T-cell (primary cell): ENCODE measurements around the gene PDE8B. TPM values are rescaled to one million over a fixed set of nuclear protein-coding genes. Genes with fewer than 3 reads are reported as not detected.

Experiments
- ATAC-seq, 4 experiments: fragments of 200-7000 bp in 3 of 4; fragments of 150-1000 bp in 1 of 4; cut with Tn5 transposase; replicated peaks in 1 of 4; 1 replicate in 3 of 4; 2 replicates in 1 of 4; pipeline ENCODE4 v1.10.0; 2021; ENCODE audit warnings: moderate library complexity in 3 of 4, mild to moderate bottlenecking in 2 of 4, moderate number of reproducible peaks in 1 of 4
- CTCF ChIA-PET, 2 donors: fragments of 300-600 bp; sonication (Branson Sonifier 250); formaldehyde crosslinking; loops; one replicate each; lab custom pipeline; 2022; ENCODE audit warnings: antibody characterized with exemption in 2 of 2; lab: Charles Lee
- POLR2A ChIA-PET, 2 donors: fragments of 300-600 bp; sonication (Branson Sonifier 250); formaldehyde crosslinking; loops; one replicate each; lab custom pipeline; 2022; ENCODE audit warnings: antibody characterized with exemption in 2 of 2; lab: Charles Lee
- DNase-seq, 35 experiments: peaks; one replicate each; pipeline versions ENCODE4 v3.0.0 to v3.0.0-alpha.2; 2013 to 2023
- H3K27ac ChIP-seq: one replicate; pipeline ENCODE4 v1.5.1; 2013; ENCODE audit warnings: low read length
- H3K27me3 ChIP-seq, 2 experiments: replicated peaks in 1 of 2; 1 replicate in 1 of 2; 2 replicates in 1 of 2; pipeline versions ENCODE4 v1.6.1 to v1.7.0; 2013; ENCODE audit warnings: low read length in 1 of 2, mixed read lengths in 1 of 2; ENCODE audit not compliant: control insufficient read depth in 2 of 2, insufficient read depth in 2 of 2; ENCODE audit errors: extremely low read depth in 1 of 2
- H3K36me3 ChIP-seq, 2 donors: 1 replicate in 1 of 2; 2 replicates in 1 of 2; pipeline versions ENCODE4 v1.6.1 to v1.7.0; 2013; ENCODE audit warnings: low read length in 1 of 2; ENCODE audit not compliant: control insufficient read depth in 2 of 2, insufficient read depth in 1 of 2; ENCODE audit errors: extremely low read depth in 1 of 2
- H3K4me1 ChIP-seq, 2 experiments: 1 replicate in 1 of 2; 2 replicates in 1 of 2; pipeline versions ENCODE4 v1.6.1 to v1.7.0; 2013; ENCODE audit warnings: low read length in 2 of 2, mixed read lengths in 1 of 2; ENCODE audit not compliant: insufficient read depth in 2 of 2, control insufficient read depth in 1 of 2; ENCODE audit errors: extremely low read depth in 1 of 2
- H3K4me3 ChIP-seq, 2 donors: 1 replicate in 1 of 2; 2 replicates in 1 of 2; pipeline versions ENCODE4 v1.5.1 to v1.7.0; 2013; ENCODE audit warnings: mild to moderate bottlenecking in 2 of 2, low read length in 1 of 2, moderate library complexity in 1 of 2; ENCODE audit not compliant: control insufficient read depth in 1 of 2; ENCODE audit errors: extremely low read depth in 1 of 2
- H3K9me3 ChIP-seq: 2 replicates; pipeline ENCODE4 v1.7.0; 2013
- H3K27ac Mint-ChIP-seq, 2 donors: one replicate each; pipeline ENCODE4 v1.8.0; 2020 to 2021; ENCODE audit warnings: mild to moderate bottlenecking in 2 of 2, mixed read lengths in 2 of 2
- H3K27me3 Mint-ChIP-seq, 2 donors: one replicate each; pipeline ENCODE4 v1.8.0; 2021 to 2022; ENCODE audit warnings: mixed read lengths in 2 of 2
- H3K36me3 Mint-ChIP-seq: one replicate; pipeline ENCODE4 v1.8.0; 2021; ENCODE audit warnings: mixed read lengths
- H3K4me1 Mint-ChIP-seq, 3 donors: one replicate each; pipeline ENCODE4 v1.8.0; 2020 to 2022; ENCODE audit warnings: mixed read lengths in 3 of 3, mild to moderate bottlenecking in 1 of 3
- H3K4me3 Mint-ChIP-seq, 3 donors: one replicate each; pipeline ENCODE4 v1.8.0; 2020 to 2022; ENCODE audit warnings: mild to moderate bottlenecking in 3 of 3, mixed read lengths in 3 of 3, moderate library complexity in 3 of 3
- H3K9me3 Mint-ChIP-seq, 3 donors: one replicate each; pipeline ENCODE4 v1.8.0; 2020 to 2022; ENCODE audit warnings: mixed read lengths in 3 of 3
- WGBS: methylation state at CpG from one replicate; pipeline ENCODE4 v1.1.5; 2013; ENCODE audit warnings: missing lambda C conversion rate; ENCODE audit not compliant: insufficient coverage; 5-methylcytosine and 5-hydroxymethylcytosine counted together
- total RNA-seq, 35 experiments: library from RNA in 6 of 35; stranded (reverse) in 6 of 35; fragments of 120-200 nt in 1 of 35; gene quantifications; one replicate each; pipeline versions ENCODE4 v1.2.1 to v1.2.4 and lab custom pipeline; 2013 to 2026

Gene PDE8B
- total RNA-seq, 5 donors from 2014 or later (not counting 1 experiment from before 2014, with no cell fraction given): 0.15 to 0.66 (median 0.23) TPM; not detected in 2

GRCh38 chr5:77333451-77334123, 123.1 kb downstream of the PDE8B start:
- Histone ChIP-seq H3K4me1 (no peaks in the 10 kb centered on the region), H3K27ac (no peak overlapping the region), H3K36me3 (no peaks in the 10 kb centered on the region), H3K27me3 (peaks cover 0 to 3% of the 10 kb centered on the region in 2 experiments), H3K4me3 (no peak overlapping the region), H3K9me3 (no peaks in the 10 kb centered on the region)
- no peaks in the 10 kb centered on the region for H3K9me3 Mint-ChIP-seq
- ATAC-seq (no peak), DNase-seq (no peak)
- H3K36me3 Mint-ChIP-seq: no peaks in the 10 kb centered on the region
- peaks cover 3 to 14% (median 11%) of the 10 kb centered on the region in 3 donors for H3K4me1 Mint-ChIP-seq
- peaks cover 0 to 6% of the 10 kb centered on the region in 2 donors for H3K27me3 Mint-ChIP-seq
- H3K4me3 Mint-ChIP-seq: no peak overlapping the region
- CTCF ChIA-PET: no interaction called here
- no peak overlapping the region for H3K27ac Mint-ChIP-seq
- POLR2A ChIA-PET: no interaction called here
- WGBS: 80% methylated on average over 4 of the region's 5 CpGs

- CTCF ChIA-PET: no interaction called here
- Mint-ChIP-seq H3K4me1 (no peaks in the 10 kb centered on the region), H3K4me3 (no peak overlapping the region), H3K36me3 (no peaks in the 10 kb centered on the region), H3K27ac (no peak overlapping the region), H3K27me3 (no peaks in the 10 kb centered on the region), H3K9me3 (no peaks in the 10 kb centered on the region)
- Histone ChIP-seq H3K4me1 (no peaks in the 10 kb centered on the region), H3K9me3 (no peaks in the 10 kb centered on the region), H3K36me3 (no peaks in the 10 kb centered on the region), H3K27me3 (no peaks in the 10 kb centered on the region), H3K4me3 (no peak overlapping the region), H3K27ac (no peak overlapping the region)
- DNase-seq: no peak
- 100% methylated on average over 1 of the region's 3 CpGs for WGBS
- POLR2A ChIA-PET: no interaction called here
- no peak for ATAC-seq
These were observed 126.8 kb downstream of the PDE8B start for GRCh38 chr5:77337246-77337645.

- Mint-ChIP-seq H3K4me3 (no peak overlapping the region), H3K36me3 (no peaks in the 10 kb centered on the region), H3K27ac (no peak overlapping the region), H3K4me1 (no peaks in the 10 kb centered on the region), H3K9me3 (no peaks in the 10 kb centered on the region), H3K27me3 (no peaks in the 10 kb centered on the region)
- DNase-seq (no peak), ATAC-seq (no peak)
- Histone ChIP-seq H3K4me3 (no peak overlapping the region), H3K9me3 (no peaks in the 10 kb centered on the region), H3K27ac (no peak overlapping the region), H3K27me3 (no peaks in the 10 kb centered on the region), H3K4me1 (no peaks in the 10 kb centered on the region), H3K36me3 (no peaks in the 10 kb centered on the region)
- 100% methylated on average over 1 of the region's 4 CpGs for WGBS
- ChIA-PET CTCF (no interaction called here), POLR2A (no interaction called here)
These were observed 127.2 kb downstream of the PDE8B start for GRCh38 chr5:77337686-77338085.

- Mint-ChIP-seq H3K9me3 (no peaks in the 10 kb centered on the region), H3K4me3 (no peak overlapping the region), H3K4me1 (no peaks in the 10 kb centered on the region), H3K27me3 (no peaks in the 10 kb centered on the region), H3K36me3 (no peaks in the 10 kb centered on the region), H3K27ac (no peak overlapping the region)
- ATAC-seq (no peak), DNase-seq (no peak)
- POLR2A ChIA-PET: no interaction called here
- H3K36me3 ChIP-seq: no peaks in the 10 kb centered on the region
- CTCF ChIA-PET: no interaction called here
- no peak overlapping the region for H3K27ac ChIP-seq
- no peaks in the 10 kb centered on the region for H3K27me3 ChIP-seq
- H3K9me3 ChIP-seq: no peaks in the 10 kb centered on the region
- no CpG with 5 or more reads among the region's 4 CpGs for WGBS
- no peaks in the 10 kb centered on the region for H3K4me1 ChIP-seq
- no peak overlapping the region for H3K4me3 ChIP-seq
These were observed 128.9 kb downstream of the PDE8B start for GRCh38 chr5:77339337-77339890.

- no peaks in the 10 kb centered on the region for H3K9me3 Mint-ChIP-seq
- no peak overlapping the region for H3K27ac Mint-ChIP-seq
- ChIA-PET CTCF (interaction anchor here (0.6 to 0.8 kb wide), 4 partner anchors 8 to 56 kb away, joined by 3 to 6 read pairs (median 4); no protein-coding TSS in a partner anchor), POLR2A (no interaction called here)
- ATAC-seq: no peak
- no peaks in the 10 kb centered on the region for H3K4me1 Mint-ChIP-seq
- Histone ChIP-seq H3K9me3 (no peaks in the 10 kb centered on the region), H3K36me3 (no peaks in the 10 kb centered on the region), H3K4me1 (no peaks in the 10 kb centered on the region), H3K27me3 (no peaks in the 10 kb centered on the region), H3K4me3 (no peak overlapping the region), H3K27ac (no peak overlapping the region)
- H3K27me3 Mint-ChIP-seq: peaks cover 0 to 3% of the 10 kb centered on the region in 2 donors
- DNase-seq: no peak
- H3K36me3 Mint-ChIP-seq: no peaks in the 10 kb centered on the region
- H3K4me3 Mint-ChIP-seq: no peak overlapping the region
- WGBS: no CpG with 5 or more reads among the region's 3 CpGs
These were observed 132.7 kb downstream of the PDE8B start for GRCh38 chr5:77343165-77343564.

- POLR2A ChIA-PET: no interaction called here
- H3K4me1 ChIP-seq: no peaks in the 10 kb centered on the region
- H3K27me3 Mint-ChIP-seq: peaks cover 0 to 3% of the 10 kb centered on the region in 2 donors
- ATAC-seq (no peak), DNase-seq (no peak)
- 80% methylated on average over 4 of the region's 5 CpGs for WGBS
- CTCF ChIA-PET: no interaction called here
- no peaks in the 10 kb centered on the region for H3K9me3 Mint-ChIP-seq
- no peaks in the 10 kb centered on the region for H3K27me3 ChIP-seq
- no peak overlapping the region for H3K27ac ChIP-seq
- no peak overlapping the region for H3K4me3 Mint-ChIP-seq
- H3K36me3 ChIP-seq: no peaks in the 10 kb centered on the region
- H3K4me1 Mint-ChIP-seq: no peaks in the 10 kb centered on the region
- no peaks in the 10 kb centered on the region for H3K9me3 ChIP-seq
- no peaks in the 10 kb centered on the region for H3K36me3 Mint-ChIP-seq
- no peak overlapping the region for H3K4me3 ChIP-seq
- H3K27ac Mint-ChIP-seq: no peak overlapping the region
These were observed 137.1 kb downstream of the PDE8B start for GRCh38 chr5:77347435-77348098.
